ENCODE measurements around the gene LGALS8.

The LGALS8 gene

DNA sequence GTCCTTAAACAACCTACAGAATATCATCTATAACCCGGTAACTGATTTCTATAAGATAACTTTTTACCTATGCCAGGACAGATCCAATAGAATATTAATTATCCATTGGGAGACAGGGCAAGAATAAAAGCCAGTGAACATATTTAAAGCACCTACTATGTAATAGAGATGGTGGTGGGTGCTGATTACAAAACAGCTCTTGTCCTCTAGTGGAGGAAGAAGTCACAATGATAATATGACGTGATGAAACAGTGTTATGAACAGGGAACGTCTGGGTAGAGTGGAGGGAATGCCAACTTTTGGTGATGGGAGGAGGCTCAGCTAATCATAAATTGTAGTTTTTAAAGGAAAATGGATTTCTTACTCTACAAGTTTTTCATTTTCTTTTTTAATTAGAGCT lies 2.3 kb downstream of the LGALS8 start:
- ATAC-seq: no peak
- TF ChIP-seq PPARA (CRISPR knock-in tag; IDR thresholded peaks at IDR 0.05; ENCODE audit: borderline replicate concordance) (no peak), ZNF8 (CRISPR knock-in tag; IDR thresholded peaks at IDR 0.05) (no peak), ESRRG (CRISPR knock-in tag; IDR thresholded peaks at IDR 0.05) (no peak), ZNF565 (CRISPR knock-in tag; conservative IDR thresholded peaks at IDR 0.05; ENCODE audit: low read depth) (no peak), ZFP3 (CRISPR knock-in tag; IDR thresholded peaks at IDR 0.05) (no peak), TCF4 (CRISPR knock-in tag; IDR thresholded peaks at IDR 0.05; ENCODE audit: borderline replicate concordance) (no peak), GLIS3 (CRISPR knock-in tag; IDR thresholded peaks at IDR 0.05) (no peak), RARB (CRISPR knock-in tag; IDR thresholded peaks at IDR 0.05) (no peak), OSR1 (CRISPR knock-in tag; IDR thresholded peaks at IDR 0.05) (no peak), ZC3H10 (CRISPR knock-in tag; IDR thresholded peaks at IDR 0.05) (no peak), CSDC2 (CRISPR knock-in tag; IDR thresholded peaks at IDR 0.05) (no peak), ZFP30 (CRISPR knock-in tag; IDR thresholded peaks at IDR 0.05) (no peak), ZNF70 (CRISPR knock-in tag; IDR thresholded peaks at IDR 0.05) (no peak), BACH2 (CRISPR knock-in tag; IDR thresholded peaks at IDR 0.05; ENCODE audit: borderline replicate concordance) (no peak)

- TF ChIP-seq OSR1 (CRISPR knock-in tag; IDR thresholded peaks at IDR 0.05) (no peak), ZFP30 (CRISPR knock-in tag; IDR thresholded peaks at IDR 0.05) (no peak), ZNF565 (CRISPR knock-in tag; conservative IDR thresholded peaks at IDR 0.05; ENCODE audit: low read depth) (no peak), SNAI2 (CRISPR knock-in tag; IDR thresholded peaks at IDR 0.05) (no peak), GLIS3 (CRISPR knock-in tag; IDR thresholded peaks at IDR 0.05) (no peak)
- no peak for ATAC-seq
Measured at GRCh38 chr1:236530286-236530685, 6.5 kb downstream of the LGALS8 start.

- ATAC-seq: no peak
- TF ChIP-seq, protein P1, sequence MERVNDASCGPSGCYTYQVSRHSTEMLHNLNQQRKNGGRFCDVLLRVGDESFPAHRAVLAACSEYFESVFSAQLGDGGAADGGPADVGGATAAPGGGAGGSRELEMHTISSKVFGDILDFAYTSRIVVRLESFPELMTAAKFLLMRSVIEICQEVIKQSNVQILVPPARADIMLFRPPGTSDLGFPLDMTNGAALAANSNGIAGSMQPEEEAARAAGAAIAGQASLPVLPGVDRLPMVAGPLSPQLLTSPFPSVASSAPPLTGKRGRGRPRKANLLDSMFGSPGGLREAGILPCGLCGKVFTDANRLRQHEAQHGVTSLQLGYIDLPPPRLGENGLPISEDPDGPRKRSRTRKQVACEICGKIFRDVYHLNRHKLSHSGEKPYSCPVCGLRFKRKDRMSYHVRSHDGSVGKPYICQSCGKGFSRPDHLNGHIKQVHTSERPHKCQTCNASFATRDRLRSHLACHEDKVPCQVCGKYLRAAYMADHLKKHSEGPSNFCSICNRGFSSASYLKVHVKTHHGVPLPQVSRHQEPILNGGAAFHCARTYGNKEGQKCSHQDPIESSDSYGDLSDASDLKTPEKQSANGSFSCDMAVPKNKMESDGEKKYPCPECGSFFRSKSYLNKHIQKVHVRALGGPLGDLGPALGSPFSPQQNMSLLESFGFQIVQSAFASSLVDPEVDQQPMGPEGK (CRISPR knock-in tag; IDR thresholded peaks at IDR 0.05; ENCODE audit: borderline replicate concordance): no peak
- TF ChIP-seq, protein P2, sequence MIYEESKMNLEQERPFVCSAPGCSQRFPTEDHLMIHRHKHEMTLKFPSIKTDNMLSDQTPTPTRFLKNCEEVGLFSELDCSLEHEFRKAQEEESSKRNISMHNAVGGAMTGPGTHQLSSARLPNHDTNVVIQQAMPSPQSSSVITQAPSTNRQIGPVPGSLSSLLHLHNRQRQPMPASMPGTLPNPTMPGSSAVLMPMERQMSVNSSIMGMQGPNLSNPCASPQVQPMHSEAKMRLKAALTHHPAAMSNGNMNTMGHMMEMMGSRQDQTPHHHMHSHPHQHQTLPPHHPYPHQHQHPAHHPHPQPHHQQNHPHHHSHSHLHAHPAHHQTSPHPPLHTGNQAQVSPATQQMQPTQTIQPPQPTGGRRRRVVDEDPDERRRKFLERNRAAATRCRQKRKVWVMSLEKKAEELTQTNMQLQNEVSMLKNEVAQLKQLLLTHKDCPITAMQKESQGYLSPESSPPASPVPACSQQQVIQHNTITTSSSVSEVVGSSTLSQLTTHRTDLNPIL (CRISPR knock-in tag; IDR thresholded peaks at IDR 0.05; ENCODE audit: low read depth): no peak
- TF ChIP-seq, protein P3, sequence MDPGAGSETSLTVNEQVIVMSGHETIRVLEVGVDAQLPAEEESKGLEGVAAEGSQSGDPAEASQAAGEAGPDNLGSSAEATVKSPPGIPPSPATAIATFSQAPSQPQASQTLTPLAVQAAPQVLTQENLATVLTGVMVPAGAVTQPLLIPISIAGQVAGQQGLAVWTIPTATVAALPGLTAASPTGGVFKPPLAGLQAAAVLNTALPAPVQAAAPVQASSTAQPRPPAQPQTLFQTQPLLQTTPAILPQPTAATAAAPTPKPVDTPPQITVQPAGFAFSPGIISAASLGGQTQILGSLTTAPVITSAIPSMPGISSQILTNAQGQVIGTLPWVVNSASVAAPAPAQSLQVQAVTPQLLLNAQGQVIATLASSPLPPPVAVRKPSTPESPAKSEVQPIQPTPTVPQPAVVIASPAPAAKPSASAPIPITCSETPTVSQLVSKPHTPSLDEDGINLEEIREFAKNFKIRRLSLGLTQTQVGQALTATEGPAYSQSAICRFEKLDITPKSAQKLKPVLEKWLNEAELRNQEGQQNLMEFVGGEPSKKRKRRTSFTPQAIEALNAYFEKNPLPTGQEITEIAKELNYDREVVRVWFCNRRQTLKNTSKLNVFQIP (CRISPR knock-in tag; IDR thresholded peaks at IDR 0.05; ENCODE audit: borderline replicate concordance, low read depth): no peak
- TF ChIP-seq RARB (CRISPR knock-in tag; IDR thresholded peaks at IDR 0.05) (no peak), CSDC2 (CRISPR knock-in tag; IDR thresholded peaks at IDR 0.05) (no peak), ESRRG (CRISPR knock-in tag; IDR thresholded peaks at IDR 0.05) (no peak), GLIS3 (CRISPR knock-in tag; IDR thresholded peaks at IDR 0.05) (no peak), ZFP30 (CRISPR knock-in tag; IDR thresholded peaks at IDR 0.05) (no peak), BACH2 (CRISPR knock-in tag; IDR thresholded peaks at IDR 0.05; ENCODE audit: borderline replicate concordance) (no peak), TSHZ2 (CRISPR knock-in tag; IDR thresholded peaks at IDR 0.05) (no peak), SNAI2 (CRISPR knock-in tag; IDR thresholded peaks at IDR 0.05) (no peak), ARNTL (CRISPR knock-in tag; IDR thresholded peaks at IDR 0.05; ENCODE audit: borderline replicate concordance, low read depth) (no peak), CSRNP3 (CRISPR knock-in tag; IDR thresholded peaks at IDR 0.05) (no peak), ZNF565 (CRISPR knock-in tag; conservative IDR thresholded peaks at IDR 0.05; ENCODE audit: low read depth) (no peak)
Measured at GRCh38 chr1:236530959-236531358, 7.2 kb downstream of the LGALS8 start.
